SK-N-SH (cell line): ENCODE data around the gene TTC32.

ENCODE experiments used
- CTCF ChIP-seq: fragments of 200-600 bp; sonication (generic); IDR thresholded peaks from 2 replicates; pipeline ENCODE4 v1.6.1; 2017; ENCODE audit warnings: antibody characterized with exemption, mild to moderate bottlenecking, moderate library complexity
- EP300 ChIP-seq, 2 experiments: IDR thresholded peaks; 2 replicates each; pipeline versions ENCODE4 v1.4.0 to v1.6.1; 2012; ENCODE audit warnings: borderline replicate concordance in 1 of 2, low read depth in 1 of 2, low read length in 1 of 2
- EZH2phosphoT487 ChIP-seq: fragments of 200-600 bp; sonication (generic); IDR thresholded peaks from 2 replicates; pipeline ENCODE4 v1.6.1; 2017; ENCODE audit warnings: low read depth, mixed run types, mild to moderate bottlenecking, antibody characterized with exemption, moderate library complexity, borderline replicate concordance
- FOXM1 ChIP-seq: IDR thresholded peaks from 2 replicates; pipeline ENCODE4 v1.4.0; 2012; ENCODE audit warnings: low read depth, mild to moderate bottlenecking
- MAX ChIP-seq: IDR thresholded peaks from 2 replicates; pipeline ENCODE4 v1.4.0; 2012; ENCODE audit warnings: low read depth
- NRF1 ChIP-seq: IDR thresholded peaks from 2 replicates; pipeline ENCODE4 v1.6.1; 2012; ENCODE audit warnings: low read depth, mild to moderate bottlenecking, low read length
- POLR2AphosphoS5 ChIP-seq: IDR thresholded peaks from 2 replicates; pipeline ENCODE4 v1.6.1; 2012; ENCODE audit warnings: low read depth, low read length
- RAD21 ChIP-seq: IDR thresholded peaks from 2 replicates; pipeline ENCODE4 v1.6.1; 2012; ENCODE audit warnings: mild to moderate bottlenecking, low read length
- SMC3 ChIP-seq: IDR thresholded peaks from 2 replicates; pipeline ENCODE4 v1.6.1; 2012; ENCODE audit warnings: low read depth, low read length, improper control_type of control experiment
- TEAD4 ChIP-seq: IDR thresholded peaks from 2 replicates; pipeline ENCODE4 v1.4.0; 2012; ENCODE audit warnings: mild to moderate bottlenecking, borderline replicate concordance; ENCODE audit not compliant: insufficient read depth

DNA sequence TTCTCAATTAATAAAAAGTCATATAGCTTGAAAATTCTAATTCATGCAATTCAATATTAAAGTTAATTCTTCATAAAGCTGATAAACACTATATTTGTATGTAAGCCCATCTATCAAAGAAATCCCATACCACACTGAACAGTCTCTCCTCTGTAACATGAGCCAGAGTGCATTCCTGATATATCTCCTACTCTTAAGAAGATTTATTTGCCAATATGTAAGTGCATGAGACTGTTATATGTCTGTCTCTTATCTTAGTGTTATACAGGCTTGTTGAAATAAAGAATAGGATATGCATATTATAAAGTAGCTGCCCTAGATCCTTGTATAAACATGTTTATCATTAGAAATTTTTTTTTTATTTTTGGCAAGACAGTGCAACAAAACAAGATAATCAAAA, 40.4 kb upstream of the TTC32 start:
- no peak for TF ChIP-seq CTCF
- TF ChIP-seq EZH2phosphoT487 = no peak
- no peak for TF ChIP-seq POLR2AphosphoS5
- TF ChIP-seq TEAD4 = no peak
- no peak for TF ChIP-seq EP300 (IDR thresholded peaks at IDR 0.05; ENCODE audit: borderline replicate concordance in 1 of 2, low read depth in 1 of 2, low read length in 1 of 2)
- no peak for TF ChIP-seq NRF1
- no peak for TF ChIP-seq MAX
- no peak for TF ChIP-seq SMC3
- TF ChIP-seq FOXM1 = no peak
- TF ChIP-seq RAD21 = no peak
